HG02759 (cell line): ENCODE results near the gene SON.

Experiments used
- ATAC-seq: cut with Tn5 transposase; IDR thresholded peaks from one replicate; pipeline ENCODE4 v1.9.1; 2021; ENCODE audit warnings: mild to moderate bottlenecking, moderate library complexity; ENCODE audit not compliant: unreplicated experiment

Gene SON

GRCh38 chr21:33541756-33542639 lies 840 bp upstream of the SON start, which contains the start of gene GART:
TSS of gene GART (minus strand) at chr21:33542117. CDS start at chr21:33539315, 2,802 bp downstream.
- peak; percentile 60 for ATAC-seq

- no peak for ATAC-seq
These were observed 779 bp downstream of the SON start for GRCh38 chr21:33543505-33544129.

GRCh38 chr21:33544451-33545195 lies 1.8 kb downstream of the SON start:
- no peak for ATAC-seq

- ATAC-seq: no peak
These were observed 3.2 kb downstream of the SON start for GRCh38 chr21:33546086-33546485.

- ATAC-seq: no peak
These were observed 7.3 kb downstream of the SON start for GRCh38 chr21:33549848-33550771.

GRCh38 chr21:33550772-33551660 lies 8.2 kb downstream of the SON start:
- no peak for ATAC-seq

GRCh38 chr21:33551664-33552063 lies 8.8 kb downstream of the SON start:
- no peak for ATAC-seq

GRCh38 chr21:33552093-33552998 lies 9.5 kb downstream of the SON start:
- ATAC-seq: no peak

- ATAC-seq: no peak
These were observed 10.3 kb downstream of the SON start for GRCh38 chr21:33552999-33553598.

- no peak for ATAC-seq
These were observed 11.6 kb downstream of the SON start for GRCh38 chr21:33554236-33554981.

- ATAC-seq: no peak
These were observed 12.1 kb downstream of the SON start for GRCh38 chr21:33554982-33555344.

- no peak for ATAC-seq
These were observed 14.6 kb downstream of the SON start for GRCh38 chr21:33557447-33557846.

GRCh38 chr21:33558777-33559421 lies 16.1 kb downstream of the SON start:
- ATAC-seq: no peak

GRCh38 chr21:33559813-33560212 lies 17.0 kb downstream of the SON start:
- no peak for ATAC-seq

GRCh38 chr21:33560965-33561364 lies 18.1 kb downstream of the SON start:
- no peak for ATAC-seq

- ATAC-seq: no peak
These were observed 18.5 kb downstream of the SON start for GRCh38 chr21:33561373-33561772.

- no peak for ATAC-seq
These were observed 19.6 kb downstream of the SON start for GRCh38 chr21:33562389-33562788.
